SK-N-DZ (cell line): ENCODE results near the gene DTWD2.
"Not testable (repeated sequence)": the region's sequence is repeated elsewhere in the genome, so short reads cannot be mapped to it uniquely, and the experiment has no call there.

Source experiments
- DNase-seq: peaks from one replicate; pipeline ENCODE4 v3.0.0-alpha.2; 2015; ENCODE audit warnings: low spot score

Gene DTWD2

GRCh38 chr5:118952992-118953651, 35.2 kb downstream of the DTWD2 start:
- no peak for DNase-seq

DNA sequence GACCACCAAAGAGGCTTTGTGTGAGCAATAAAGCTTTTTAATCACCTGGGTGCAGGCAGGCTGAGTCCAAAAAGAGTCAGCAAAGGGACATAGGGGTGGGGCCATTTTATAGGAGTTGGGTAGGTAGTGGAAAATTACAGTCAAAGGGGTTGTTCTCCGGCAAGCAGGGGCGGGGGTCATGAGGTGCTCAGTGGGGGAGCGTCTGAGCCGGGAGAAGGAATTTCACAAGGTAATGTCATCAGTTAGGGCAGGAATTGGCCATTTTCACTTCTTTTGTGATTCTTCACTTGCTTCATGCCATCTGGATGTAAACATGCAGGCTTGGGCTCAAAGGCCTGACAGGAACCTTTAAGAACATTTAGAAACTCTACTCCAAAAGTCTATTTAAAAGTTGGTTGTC, 36.0 kb downstream of the DTWD2 start:
- DNase-seq = not testable (repeated sequence)

DNA sequence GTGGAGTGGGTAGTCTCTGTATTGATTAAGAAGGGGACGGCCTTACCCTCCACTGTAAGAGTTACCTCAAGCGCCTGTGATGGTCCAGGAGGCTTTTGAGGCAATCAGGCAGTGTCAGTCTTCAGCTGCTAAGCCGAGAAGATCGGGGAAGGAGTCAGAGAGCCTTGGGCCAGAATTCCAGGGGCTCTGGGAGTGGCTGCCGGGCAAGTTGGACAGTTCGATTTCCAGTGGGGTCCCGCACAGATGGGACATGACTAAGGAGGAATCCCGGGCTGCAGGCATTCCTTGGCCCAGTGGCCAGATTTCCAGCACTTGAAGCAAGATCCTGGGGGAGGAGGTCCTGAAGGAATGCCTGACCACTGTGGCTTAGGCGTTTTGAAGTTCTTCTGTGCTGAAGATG, 38.0 kb downstream of the DTWD2 start:
- DNase-seq = not testable (repeated sequence)

- no peak for DNase-seq
These were observed 42.1 kb downstream of the DTWD2 start for GRCh38 chr5:118946138-118946800.

- DNase-seq = no peak
These were observed 50.8 kb downstream of the DTWD2 start for GRCh38 chr5:118937393-118938061.

- DNase-seq = no peak
These were observed 54.6 kb downstream of the DTWD2 start for GRCh38 chr5:118933703-118934102.

- DNase-seq = no peak
These were observed 56.8 kb downstream of the DTWD2 start for GRCh38 chr5:118931564-118931963.

GRCh38 chr5:118924006-118924389, 64.3 kb downstream of the DTWD2 start:
- DNase-seq = no peak

- no peak for DNase-seq
These were observed 64.9 kb downstream of the DTWD2 start for GRCh38 chr5:118923295-118924005.

GRCh38 chr5:118921866-118922265, 66.5 kb downstream of the DTWD2 start:
- DNase-seq = no peak

DNA sequence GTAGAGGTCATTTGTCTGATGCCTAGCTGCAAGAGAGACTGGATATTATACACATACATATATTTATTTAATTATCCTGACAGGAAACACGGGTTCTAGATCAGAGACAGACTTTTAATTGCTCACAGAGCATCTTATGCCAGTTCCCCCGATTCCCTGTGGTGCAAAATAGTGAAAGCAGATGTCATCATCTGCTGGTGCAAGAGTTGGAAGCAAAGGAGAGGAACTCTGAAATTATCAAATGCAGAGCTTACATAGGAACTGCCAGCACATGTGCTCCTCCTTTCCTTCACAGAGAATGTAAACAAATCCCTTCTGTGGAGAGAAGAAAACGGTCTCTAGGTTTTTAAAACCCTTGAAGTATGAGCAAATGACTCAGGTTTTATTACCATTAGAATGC, 69.3 kb downstream of the DTWD2 start:
- no peak for DNase-seq

DNA sequence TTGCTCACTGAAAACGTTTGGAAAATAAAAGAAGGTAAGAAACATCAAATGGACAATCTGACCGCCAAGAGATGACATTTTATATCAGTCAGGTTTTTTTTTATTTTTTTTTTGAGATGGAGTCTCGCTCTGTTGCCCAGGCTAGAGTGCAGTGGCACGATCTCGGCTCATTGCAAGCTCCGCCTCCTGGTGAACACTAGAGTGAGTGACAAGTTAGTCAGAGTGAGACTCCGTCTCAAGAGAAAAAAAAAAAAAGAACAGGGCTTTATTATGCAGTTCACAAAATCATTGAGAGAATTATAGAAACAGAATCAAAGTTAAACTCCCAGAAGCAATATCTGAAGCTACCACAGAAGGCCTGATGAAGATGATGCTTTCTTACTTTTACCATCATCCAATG, 70.1 kb downstream of the DTWD2 start:
- no peak for DNase-seq

- not testable (repeated sequence) for DNase-seq
These were observed 80.8 kb downstream of the DTWD2 start for GRCh38 chr5:118907536-118907935.

- DNase-seq = no peak
These were observed 81.4 kb downstream of the DTWD2 start for GRCh38 chr5:118906947-118907346.

GRCh38 chr5:118905196-118905595, 83.2 kb downstream of the DTWD2 start:
- DNase-seq = no peak

DNA sequence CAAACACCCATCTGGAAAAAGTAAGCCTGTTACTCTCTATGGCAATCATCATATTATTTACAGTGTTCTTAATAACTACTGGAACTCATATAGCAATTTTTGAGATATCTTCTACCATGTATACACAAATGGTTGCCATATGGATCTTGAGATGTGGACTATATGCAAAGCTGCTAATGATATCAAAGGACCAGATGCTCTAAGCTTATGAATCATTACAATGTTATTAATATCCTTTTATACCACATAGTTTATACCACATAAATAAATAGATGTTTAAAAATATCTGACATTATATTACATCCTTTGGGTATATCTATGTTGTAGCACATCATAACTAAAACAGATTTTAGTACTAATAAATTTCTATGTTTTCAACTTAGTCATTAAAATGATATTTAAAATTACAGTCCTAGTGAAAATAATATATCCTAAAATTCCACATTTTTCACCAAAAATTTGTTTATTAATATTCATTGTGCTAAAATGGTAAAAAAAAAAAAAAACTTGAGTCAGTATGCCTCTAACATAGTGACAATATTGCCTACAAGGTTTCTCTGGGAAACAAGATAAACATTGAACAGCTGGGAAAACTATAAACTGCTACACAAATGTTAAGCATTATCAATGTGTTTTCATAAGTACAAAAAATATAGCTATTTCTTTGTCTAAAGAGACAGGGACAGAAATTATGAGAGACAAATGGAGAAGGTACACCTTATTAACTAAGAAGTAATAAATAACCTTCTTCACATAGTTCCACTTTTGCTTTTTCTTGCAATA, 85.5 kb downstream of the DTWD2 start:
- DNase-seq = no peak

DNA sequence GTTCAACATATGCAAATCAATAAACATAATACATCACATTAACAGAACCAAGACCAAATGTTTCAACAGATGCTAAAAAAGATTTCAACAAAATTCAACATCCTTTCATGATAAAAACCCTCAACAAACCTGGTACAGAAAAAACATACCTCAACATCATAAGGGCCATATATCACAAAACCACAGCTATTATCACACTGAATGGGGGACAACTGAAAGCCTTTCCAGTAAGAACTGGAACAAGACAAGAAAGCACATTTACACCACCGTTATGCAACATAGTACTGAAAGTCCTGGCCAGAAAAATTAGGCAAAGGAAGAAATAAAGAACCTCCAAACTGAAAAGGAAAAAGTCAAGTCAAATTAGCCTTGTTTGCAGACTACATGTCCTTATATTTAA, 93.6 kb downstream of the DTWD2 start:
- no peak for DNase-seq

GRCh38 chr5:118891252-118891651, 97.1 kb downstream of the DTWD2 start:
- no peak for DNase-seq

GRCh38 chr5:118889165-118889564, 99.2 kb downstream of the DTWD2 start:
- DNase-seq = no peak

DNA sequence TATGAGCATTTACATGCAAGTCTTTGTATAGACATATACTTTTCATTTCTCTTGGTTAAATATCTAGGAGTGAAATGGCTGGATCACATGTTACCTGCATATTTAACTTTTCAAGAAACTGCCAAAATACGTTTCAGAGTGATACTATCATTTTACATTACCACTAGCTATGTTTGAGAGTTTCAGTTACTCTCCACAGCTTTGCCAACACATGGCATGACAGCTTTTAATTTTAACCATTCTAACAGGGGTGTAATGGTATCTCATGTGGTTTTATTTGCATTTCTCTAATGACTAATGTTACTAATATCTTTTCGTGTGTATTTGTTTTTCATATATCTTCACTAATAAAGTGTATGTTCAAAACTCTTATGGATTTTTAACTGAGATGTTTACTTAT, 99.8 kb downstream of the DTWD2 start:
- no peak for DNase-seq

GRCh38 chr5:118883362-118883761, 105.0 kb downstream of the DTWD2 start:
- DNase-seq = no peak

GRCh38 chr5:118882666-118883065, 105.7 kb downstream of the DTWD2 start:
- DNase-seq = no peak
